Measurements from ENCODE around the gene FHL3. TPM values are rescaled to one million over a fixed set of nuclear protein-coding genes. Genes with fewer than 3 reads are reported as not detected.

Gene FHL3, protein sequence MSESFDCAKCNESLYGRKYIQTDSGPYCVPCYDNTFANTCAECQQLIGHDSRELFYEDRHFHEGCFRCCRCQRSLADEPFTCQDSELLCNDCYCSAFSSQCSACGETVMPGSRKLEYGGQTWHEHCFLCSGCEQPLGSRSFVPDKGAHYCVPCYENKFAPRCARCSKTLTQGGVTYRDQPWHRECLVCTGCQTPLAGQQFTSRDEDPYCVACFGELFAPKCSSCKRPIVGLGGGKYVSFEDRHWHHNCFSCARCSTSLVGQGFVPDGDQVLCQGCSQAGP
- 10 to 100 TPM; 43.4 to 67.9 TPM for total RNA-seq
- polyA plus RNA-seq, result 10 to 100 TPM; 29.9 to 53.1 TPM
- long read RNA-seq, donor 1, transcript FHL3-203 (6 exons, 1,091 nt), result minor isoform, 12 of 62 reads
- long read RNA-seq, donor 1, transcript FHL3-201 (6 exons, 1,647 nt), result major isoform, 27 of 62 reads
- long read RNA-seq, donor 1, partial matches to known transcripts, result 9 of 62 reads
- long read RNA-seq, donor 1, other reads (novel, unspliced or antisense), result 10 of 62 reads
- long read RNA-seq, donor 2, transcript FHL3-201 (6 exons, 1,647 nt), result major isoform, 8 of 16 reads
- long read RNA-seq, donor 2, partial matches to known transcripts, result 2 of 16 reads
- long read RNA-seq, donor 2, other reads (novel, unspliced or antisense), result 4 of 16 reads

- Histone ChIP-seq H3K9me3 (ENCODE audit: control insufficient read depth, low read length) (no peaks in the 10 kb centered on the region), H3K4me3 (ENCODE audit: low read length in 2 of 2) (peak within 1 kb of the TSS; percentile 91 to 98), H3K27me3 (ENCODE audit: control insufficient read depth in 1 of 2, insufficient read depth in 2 of 2, low read length in 1 of 2) (no peaks in the 10 kb centered on the region), H3K4me1 (ENCODE audit: control insufficient read depth in 1 of 2, insufficient read depth in 2 of 2, low read length in 2 of 2) (peaks cover 2% of the 10 kb centered on the region in 2 donors), H3K36me3 (ENCODE audit: control insufficient read depth in 1 of 2, insufficient read depth in 2 of 2, low read length in 1 of 2) (no peaks in the 10 kb centered on the region), H3K27ac (ENCODE audit: low read depth in 1 of 2, low read length in 2 of 2) (peak within 1 kb of the TSS; percentile 46 to 58)
- ATAC-seq (ENCODE audit: low FRiP score) (peak; percentile 50), DNase-seq (peak; percentile 74 to 89)
- intact Hi-C loops (cut with DNase I), result no loop called here
- 3 to 10% methylated on average over 17 to 83 of the region's 83 CpGs for WGBS, 2 donors
Measured at GRCh38 chr1:38005195-38006007, at the start of gene FHL3. TSS of gene FHL3 (minus strand) at chr1:38005514. CDS start at chr1:37999412, 6,102 bp downstream.

DNA sequence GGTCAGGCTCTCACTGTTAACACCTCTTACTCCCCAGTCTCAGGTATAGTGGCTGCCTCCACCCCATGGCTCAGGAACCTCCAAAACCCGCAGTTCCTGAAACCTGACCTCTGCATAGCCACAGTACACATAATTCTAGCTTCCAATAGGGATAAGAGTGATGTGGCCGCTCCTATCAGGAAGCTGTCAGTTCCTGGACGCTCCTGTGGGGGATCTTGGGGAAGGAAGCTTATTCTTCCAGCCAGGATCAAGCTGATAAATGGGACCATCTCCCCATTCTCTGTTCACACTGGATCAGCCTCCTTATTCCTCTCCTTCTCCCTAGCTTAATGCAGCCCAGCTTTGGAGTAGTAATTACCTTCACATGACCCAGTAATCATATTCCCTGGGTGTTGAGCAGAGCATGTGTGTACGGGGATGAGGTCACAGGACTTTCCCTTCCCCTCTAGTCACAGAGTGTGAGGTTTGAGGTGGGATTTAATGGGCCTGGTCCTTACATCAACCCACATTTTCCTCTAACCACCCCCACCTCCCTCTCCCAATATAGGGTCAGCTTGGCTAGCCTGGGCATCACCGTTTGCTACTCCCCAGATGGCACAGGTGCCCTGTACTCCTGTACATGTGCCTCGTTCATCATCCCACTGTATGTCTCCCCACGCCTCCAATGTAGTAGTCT is 48.2 kb upstream of the FHL3 start:
- ATAC-seq (ENCODE audit: low FRiP score) (no peak), DNase-seq (no peak)
- Histone ChIP-seq H3K27me3 (ENCODE audit: control insufficient read depth in 1 of 2, insufficient read depth in 2 of 2, low read length in 1 of 2) (no peaks in the 10 kb centered on the region), H3K27ac (ENCODE audit: low read depth in 1 of 2, low read length in 2 of 2) (no peak overlapping the region), H3K9me3 (ENCODE audit: control insufficient read depth, low read length) (no peaks in the 10 kb centered on the region), H3K36me3 (ENCODE audit: control insufficient read depth in 1 of 2, insufficient read depth in 2 of 2, low read length in 1 of 2) (no peaks in the 10 kb centered on the region), H3K4me1 (ENCODE audit: control insufficient read depth in 1 of 2, insufficient read depth in 2 of 2, low read length in 2 of 2) (no peaks in the 10 kb centered on the region), H3K4me3 (ENCODE audit: low read length in 2 of 2) (no peak overlapping the region)
- WGBS, 2 donors, result 63 to 70% methylated on average over 7 of the region's 7 CpGs
- intact Hi-C loops (cut with DNase I), result no loop called here

DNA sequence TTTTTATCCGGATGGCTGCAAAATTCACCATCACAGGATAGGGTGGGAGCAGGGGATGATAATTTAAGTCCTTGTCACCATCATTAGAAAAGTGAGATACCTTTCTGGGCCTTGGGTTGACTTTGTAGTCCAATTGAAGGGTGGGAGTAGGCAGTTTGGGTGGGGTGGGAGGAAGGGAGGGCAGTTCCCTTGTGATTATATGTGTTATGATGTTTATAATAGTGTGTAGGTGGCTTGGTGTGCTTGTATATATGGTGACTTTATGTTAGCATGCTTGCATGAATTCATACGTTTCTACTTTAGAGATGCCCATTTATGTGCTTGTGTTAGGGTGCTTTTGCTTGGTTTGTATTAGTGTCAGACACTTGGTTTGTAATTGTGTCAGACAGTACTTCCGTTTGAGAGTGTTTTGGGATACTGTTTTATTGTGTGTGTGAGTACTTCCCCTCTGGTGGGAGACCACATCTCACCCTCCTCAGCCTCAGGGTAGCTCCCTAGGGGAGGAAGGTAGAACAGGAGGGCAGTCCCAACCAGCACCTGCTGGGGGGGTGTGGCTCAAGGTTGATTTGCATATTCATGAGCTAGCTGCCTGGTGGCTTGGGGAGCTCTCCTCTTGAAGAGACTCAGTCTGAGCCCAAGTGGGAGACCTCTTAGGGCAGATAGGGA is 47.6 kb upstream of the FHL3 start:
- WGBS, 2 donors, result 39 to 54% methylated on average over 3 of the region's 3 CpGs
- intact Hi-C loops (cut with DNase I), result no loop called here

GRCh38 chr1:38051079-38051543 is 45.8 kb upstream of the FHL3 start:
- H3K9me3 ChIP-seq (ENCODE audit: control insufficient read depth, low read length), result no peaks in the 10 kb centered on the region
- ATAC-seq (ENCODE audit: low FRiP score), result no peak
- intact Hi-C loops (cut with DNase I), result no loop called here
- no peak overlapping the region for H3K27ac ChIP-seq (ENCODE audit: low read depth in 1 of 2, low read length in 2 of 2)
- WGBS, 2 donors, result 61% methylated on average over 9 of the region's 9 CpGs
- H3K4me3 ChIP-seq (ENCODE audit: low read length in 2 of 2), result no peak overlapping the region
- no peaks in the 10 kb centered on the region for H3K27me3 ChIP-seq (ENCODE audit: control insufficient read depth in 1 of 2, insufficient read depth in 2 of 2, low read length in 1 of 2)
- no peaks in the 10 kb centered on the region for H3K36me3 ChIP-seq (ENCODE audit: control insufficient read depth in 1 of 2, insufficient read depth in 2 of 2, low read length in 1 of 2)
- no peaks in the 10 kb centered on the region for H3K4me1 ChIP-seq (ENCODE audit: control insufficient read depth in 1 of 2, insufficient read depth in 2 of 2, low read length in 2 of 2)
- DNase-seq, result no peak

More for the DNA sequence above, 47.6 kb upstream of the FHL3 start:
- DNase-seq, result no peak
- ATAC-seq (ENCODE audit: low FRiP score), result no peak
- Histone ChIP-seq H3K27me3 (ENCODE audit: control insufficient read depth in 1 of 2, insufficient read depth in 2 of 2, low read length in 1 of 2) (no peaks in the 10 kb centered on the region), H3K4me3 (ENCODE audit: low read length in 2 of 2) (no peak overlapping the region), H3K36me3 (ENCODE audit: control insufficient read depth in 1 of 2, insufficient read depth in 2 of 2, low read length in 1 of 2) (no peaks in the 10 kb centered on the region), H3K4me1 (ENCODE audit: control insufficient read depth in 1 of 2, insufficient read depth in 2 of 2, low read length in 2 of 2) (no peaks in the 10 kb centered on the region), H3K9me3 (ENCODE audit: control insufficient read depth, low read length) (no peaks in the 10 kb centered on the region), H3K27ac (ENCODE audit: low read depth in 1 of 2, low read length in 2 of 2) (no peak overlapping the region)

DNA sequence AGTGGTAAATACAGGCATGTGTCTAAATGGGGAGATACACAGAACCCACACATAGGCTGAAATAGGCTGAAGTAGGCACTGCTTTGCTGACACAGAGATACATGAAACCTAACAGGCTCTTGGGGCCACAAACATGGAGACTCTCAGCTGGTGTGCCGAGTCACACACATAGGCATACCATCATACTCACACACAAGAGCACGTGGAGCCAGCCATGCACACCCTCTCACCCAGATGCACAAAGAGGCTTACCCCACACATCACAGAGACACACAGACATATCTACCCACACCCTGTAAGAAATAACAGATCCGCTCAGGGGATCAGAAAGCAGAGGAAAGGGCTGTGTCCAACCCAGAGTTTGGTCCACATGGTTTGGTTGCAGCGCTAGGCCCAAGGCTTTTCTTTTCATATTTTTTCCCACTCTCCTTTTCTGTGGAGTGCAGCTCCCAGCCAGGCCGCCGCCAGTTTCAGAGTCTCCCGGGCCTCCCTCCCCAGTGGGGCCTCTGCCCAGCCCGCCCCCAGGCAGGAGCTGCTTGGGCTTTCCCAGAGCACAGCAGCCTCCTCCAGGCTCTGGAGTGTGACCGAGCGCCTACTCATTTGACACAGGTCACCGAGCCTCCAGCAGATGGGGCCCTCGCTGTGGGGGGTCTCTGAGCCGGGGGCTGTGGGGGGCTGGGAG is 45.2 kb upstream of the FHL3 start:
- no peaks in the 10 kb centered on the region for H3K36me3 ChIP-seq (ENCODE audit: control insufficient read depth in 1 of 2, insufficient read depth in 2 of 2, low read length in 1 of 2)
- DNase-seq (no peak), ATAC-seq (ENCODE audit: low FRiP score) (no peak)
- H3K4me3 ChIP-seq (ENCODE audit: low read length in 2 of 2), result no peak overlapping the region
- no peaks in the 10 kb centered on the region for H3K9me3 ChIP-seq (ENCODE audit: control insufficient read depth, low read length)
- intact Hi-C loops (cut with DNase I), result no loop called here
- no peaks in the 10 kb centered on the region for H3K27me3 ChIP-seq (ENCODE audit: control insufficient read depth in 1 of 2, insufficient read depth in 2 of 2, low read length in 1 of 2)
- H3K4me1 ChIP-seq (ENCODE audit: control insufficient read depth in 1 of 2, insufficient read depth in 2 of 2, low read length in 2 of 2), result no peaks in the 10 kb centered on the region
- no peak overlapping the region for H3K27ac ChIP-seq (ENCODE audit: low read depth in 1 of 2, low read length in 2 of 2)
- WGBS, 2 donors, result 55 to 62% methylated on average over 13 of the region's 13 CpGs

GRCh38 chr1:38047603-38048141 is 42.4 kb upstream of the FHL3 start:
- no peak overlapping the region for H3K27ac ChIP-seq (ENCODE audit: low read depth in 1 of 2, low read length in 2 of 2)
- no peaks in the 10 kb centered on the region for H3K9me3 ChIP-seq (ENCODE audit: control insufficient read depth, low read length)
- H3K36me3 ChIP-seq (ENCODE audit: control insufficient read depth in 1 of 2, insufficient read depth in 2 of 2, low read length in 1 of 2), result no peaks in the 10 kb centered on the region
- intact Hi-C loops (cut with DNase I), result loop anchor here in 1 of 2 donors (5.0 kb wide), 1 partner anchor 90 kb away; no protein-coding TSS in a partner anchor
- WGBS, 2 donors, result 6 to 8% methylated on average over 28 to 34 of the region's 34 CpGs
- peak overlapping the region in 1 of 2 donors; percentile 40 for H3K4me3 ChIP-seq (ENCODE audit: low read length in 2 of 2)
- H3K27me3 ChIP-seq (ENCODE audit: control insufficient read depth in 1 of 2, insufficient read depth in 2 of 2, low read length in 1 of 2), result peaks cover 0 to 3% of the 10 kb centered on the region in 2 donors
- ATAC-seq (ENCODE audit: low FRiP score) (peak; percentile 37), DNase-seq (no peak)
- no peaks in the 10 kb centered on the region for H3K4me1 ChIP-seq (ENCODE audit: control insufficient read depth in 1 of 2, insufficient read depth in 2 of 2, low read length in 2 of 2)

GRCh38 chr1:38046884-38047602 is 41.7 kb upstream of the FHL3 start:
- intact Hi-C loops (cut with DNase I), result loop anchor here in 1 of 2 donors (5.0 kb wide), 1 partner anchor 90 kb away; no protein-coding TSS in a partner anchor
- peak overlapping the region; percentile 40 to 69 for H3K4me3 ChIP-seq (ENCODE audit: low read length in 2 of 2)
- DNase-seq (peak; percentile 90 to 96), ATAC-seq (ENCODE audit: low FRiP score) (peak; percentile 93)
- peak overlapping the region in 1 of 2 donors; percentile 5 for H3K27ac ChIP-seq (ENCODE audit: low read depth in 1 of 2, low read length in 2 of 2)
- WGBS, 2 donors, result 1 to 2% methylated on average over 73 to 99 of the region's 99 CpGs
- H3K27me3 ChIP-seq (ENCODE audit: control insufficient read depth in 1 of 2, insufficient read depth in 2 of 2, low read length in 1 of 2), result peaks cover 0 to 3% of the 10 kb centered on the region in 2 donors
- H3K9me3 ChIP-seq (ENCODE audit: control insufficient read depth, low read length), result no peaks in the 10 kb centered on the region
- no peaks in the 10 kb centered on the region for H3K4me1 ChIP-seq (ENCODE audit: control insufficient read depth in 1 of 2, insufficient read depth in 2 of 2, low read length in 2 of 2)
- no peaks in the 10 kb centered on the region for H3K36me3 ChIP-seq (ENCODE audit: control insufficient read depth in 1 of 2, insufficient read depth in 2 of 2, low read length in 1 of 2)

Data from aorta (tissue), 5 donors.